SK-MEL-5 (cell line): ENCODE results near the gene GBF1. TPM values are rescaled to one million over a fixed set of nuclear protein-coding genes. Genes with fewer than 3 reads are reported as not detected.
"Not testable (repeated sequence)": the region's sequence is repeated elsewhere in the genome, so short reads cannot be mapped to it uniquely, and the experiment has no call there.

Source experiments
- DNase-seq: peaks from one replicate; pipeline ENCODE4 v3.0.0-alpha.2; 2016; ENCODE audit warnings: low read depth, low spot score
- in situ Hi-C: cut with HindIII; loops from 2 replicates; pipeline ENCODE4 v1.10.0; 2016; ENCODE audit warnings: low sequenced_read_pairs, high pct_unique_total_duplicates, low pct_unique_long_range_greater_than_20kb
- total RNA-seq: library from RNA; depleted of rRNA; stranded (reverse); fragments of >200 nt; shearing (Covaris generic); gene quantifications from 2 replicates; pipeline ENCODE4 v1.2.3, GENCODE V29; 2014

The GBF1 gene
- total RNA-seq, 1 experiment from 2014 or later, result 14.6 TPM

GRCh38 chr10:102287991-102288390 is 42.7 kb downstream of the GBF1 start:
- DNase-seq, result no peak
- in situ Hi-C loops, result no loop called here

DNA sequence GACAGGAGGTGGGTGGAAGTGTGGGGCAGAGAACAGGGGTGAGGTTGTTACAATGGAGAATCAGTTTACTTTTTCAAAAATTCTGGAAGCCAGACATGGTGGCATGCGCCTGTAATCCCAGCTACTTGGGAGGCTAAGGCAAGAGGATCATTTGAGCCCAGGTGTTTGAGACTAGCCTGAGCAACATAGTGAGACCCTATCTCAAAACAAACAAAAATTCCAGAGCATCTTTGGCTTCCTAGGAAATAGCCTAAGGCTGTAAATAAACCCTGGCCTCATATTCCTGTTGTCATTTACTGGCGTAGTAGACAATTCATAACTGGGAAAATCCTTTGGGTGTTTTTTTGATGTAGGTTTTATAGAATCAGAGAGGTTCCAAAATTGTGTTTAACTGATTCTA is 44.0 kb downstream of the GBF1 start:
- in situ Hi-C loops, result no loop called here
- no peak for DNase-seq

- in situ Hi-C loops, result no loop called here
- no peak for DNase-seq
Observed at GRCh38 chr10:102289840-102290239, 44.5 kb downstream of the GBF1 start.

DNA sequence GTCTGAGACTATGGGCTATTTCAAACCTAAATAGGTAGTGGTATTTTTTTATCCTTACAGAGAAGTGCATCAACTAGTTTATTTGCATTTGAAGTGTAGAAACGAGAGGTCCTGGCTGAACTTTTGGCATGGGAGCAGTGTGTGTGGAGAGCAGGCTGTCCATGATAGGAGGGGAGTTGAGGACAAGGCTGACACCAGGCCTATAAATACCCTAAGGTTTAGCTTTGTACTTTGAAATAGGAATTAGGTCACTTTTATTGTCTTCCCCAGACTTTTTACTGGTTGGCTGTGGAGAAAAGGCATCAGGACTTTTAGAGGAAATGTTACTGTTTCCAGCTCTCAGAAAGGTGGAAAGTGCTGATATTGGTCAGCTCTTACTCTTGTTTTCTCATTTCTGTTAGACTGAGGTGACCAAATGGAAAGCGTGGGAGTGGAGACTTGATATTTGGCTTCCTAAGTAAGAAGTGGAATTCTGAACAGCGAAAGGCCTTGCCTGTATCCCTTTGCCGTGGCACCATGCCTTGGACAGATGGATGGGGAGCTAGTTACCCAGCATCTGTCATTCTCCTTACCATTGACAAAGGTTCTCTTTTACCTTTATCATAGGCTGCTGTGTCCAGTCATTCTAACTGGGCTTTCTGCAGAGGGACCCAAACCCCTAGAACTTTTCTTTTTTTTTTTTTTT is 46.0 kb downstream of the GBF1 start:
- DNase-seq, result no peak
- in situ Hi-C loops, result no loop called here

DNA sequence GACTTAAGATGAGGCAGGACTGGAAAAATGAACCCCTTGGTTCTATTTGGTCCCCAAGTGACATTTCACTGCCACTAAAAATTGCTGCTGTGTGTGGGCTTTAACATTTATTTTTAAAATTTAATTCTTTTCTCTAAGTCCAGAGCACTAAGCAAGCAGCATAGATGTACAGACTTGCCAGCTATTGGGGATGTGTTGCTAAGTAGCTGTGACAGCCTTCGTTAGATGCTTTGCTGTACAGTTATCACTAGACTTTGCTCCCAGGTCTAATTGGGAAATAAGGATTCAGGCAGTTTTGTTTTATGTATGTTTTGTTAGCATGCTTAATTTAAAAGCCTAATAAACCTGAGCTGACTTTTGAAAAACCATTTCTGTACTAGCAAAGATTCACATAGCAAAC is 51.8 kb downstream of the GBF1 start:
- in situ Hi-C loops, result no loop called here
- no peak for DNase-seq

DNA sequence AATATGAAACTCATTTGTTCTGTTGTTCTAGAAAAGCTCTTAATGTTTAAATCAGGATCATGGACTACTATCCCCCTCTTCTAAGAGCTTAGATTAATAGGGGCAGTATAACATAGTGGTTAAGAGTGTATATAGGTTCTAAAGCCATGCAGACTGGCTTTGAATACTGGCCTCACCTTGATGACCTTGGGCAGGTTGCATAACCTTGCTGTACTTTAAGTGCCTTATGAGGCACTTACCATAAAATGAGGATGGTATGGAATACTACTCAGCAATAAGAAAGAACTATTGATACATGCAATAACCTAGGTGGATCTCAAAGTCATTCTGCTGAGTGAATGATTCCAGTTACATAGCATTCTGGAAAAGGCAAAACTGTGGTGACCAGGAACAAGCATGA is 53.6 kb downstream of the GBF1 start:
- in situ Hi-C loops, result no loop called here
- DNase-seq, result no peak

GRCh38 chr10:102299873-102300272 is 54.5 kb downstream of the GBF1 start:
- in situ Hi-C loops, result no loop called here
- DNase-seq, result no peak

GRCh38 chr10:102300278-102300843 is 55.0 kb downstream of the GBF1 start:
- no peak for DNase-seq
- in situ Hi-C loops, result no loop called here

DNA sequence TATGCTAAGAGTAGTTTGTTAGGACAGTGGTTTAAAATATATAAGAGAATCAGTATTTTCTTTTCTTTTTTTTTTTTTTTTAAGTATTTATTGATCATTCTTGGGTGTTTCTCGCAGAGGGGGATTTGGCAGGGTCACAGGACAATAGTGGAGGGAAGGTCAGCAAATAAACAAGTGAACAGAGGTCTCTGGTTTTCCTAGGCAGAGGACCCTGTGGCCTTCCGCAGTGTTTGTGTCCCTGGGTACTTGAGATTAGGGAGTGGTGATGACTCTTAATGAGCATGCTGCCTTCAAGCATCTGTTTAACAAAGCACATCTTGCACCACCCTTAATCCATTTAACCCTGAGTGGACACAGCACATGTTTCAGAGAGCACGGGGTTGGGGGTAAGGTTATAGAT is 55.6 kb downstream of the GBF1 start:
- in situ Hi-C loops, result not testable (repeated sequence)

GRCh38 chr10:102301332-102301731 is 56.0 kb downstream of the GBF1 start:
- in situ Hi-C loops, result not testable (repeated sequence)

More for the DNA sequence above, 55.6 kb downstream of the GBF1 start:
- not testable (repeated sequence) for DNase-seq

GRCh38 chr10:102302611-102303010 is 57.3 kb downstream of the GBF1 start:
- in situ Hi-C loops, result no loop called here

More at GRCh38 chr10:102301332-102301731, 56.0 kb downstream of the GBF1 start:
- DNase-seq, result not testable (repeated sequence)

DNA sequence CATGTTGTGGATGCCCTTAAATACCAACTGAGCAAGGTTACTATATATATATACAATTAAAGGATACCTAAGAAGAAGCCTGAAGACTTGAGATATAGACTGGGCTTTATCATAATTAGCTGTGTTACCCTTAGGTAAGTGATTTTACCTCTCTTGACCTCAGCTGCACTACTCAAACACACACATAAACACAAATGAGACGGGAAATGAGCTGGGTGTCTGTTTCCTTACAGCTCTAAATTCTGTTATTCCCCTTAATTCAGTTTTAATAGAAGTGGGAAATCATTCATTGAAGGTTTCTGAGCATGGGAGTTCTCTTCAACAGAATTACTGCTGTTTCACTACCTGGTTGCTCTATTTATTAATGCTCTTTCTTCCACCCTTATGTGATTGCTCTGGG is 60.7 kb downstream of the GBF1 start:
- no peak for DNase-seq
- in situ Hi-C loops, result no loop called here

More at GRCh38 chr10:102302611-102303010, 57.3 kb downstream of the GBF1 start:
- DNase-seq, result no peak

DNA sequence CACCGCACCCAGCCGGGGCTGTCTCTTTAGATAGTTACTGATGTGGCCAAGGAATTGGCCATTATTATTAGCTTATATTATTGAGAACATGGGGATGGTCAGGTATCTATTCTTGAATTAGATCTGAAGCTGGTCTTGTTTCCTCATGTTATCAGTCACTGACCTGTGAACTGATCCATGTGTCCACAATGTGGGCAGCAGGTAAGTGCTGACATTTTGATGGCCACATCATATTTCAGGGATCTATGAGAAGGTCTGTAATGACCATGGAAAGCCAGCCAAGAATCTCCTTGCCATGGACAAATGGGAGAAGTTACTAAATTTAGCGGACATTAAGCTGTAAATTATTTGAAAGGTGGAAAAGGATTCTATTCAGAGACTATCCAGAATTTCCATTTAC is 61.4 kb downstream of the GBF1 start:
- DNase-seq, result no peak

GRCh38 chr10:102308318-102308717 is 63.0 kb downstream of the GBF1 start:
- in situ Hi-C loops, DNase-seq: not testable (repeated sequence)

More for the DNA sequence above, 61.4 kb downstream of the GBF1 start:
- in situ Hi-C loops, result no loop called here

DNA sequence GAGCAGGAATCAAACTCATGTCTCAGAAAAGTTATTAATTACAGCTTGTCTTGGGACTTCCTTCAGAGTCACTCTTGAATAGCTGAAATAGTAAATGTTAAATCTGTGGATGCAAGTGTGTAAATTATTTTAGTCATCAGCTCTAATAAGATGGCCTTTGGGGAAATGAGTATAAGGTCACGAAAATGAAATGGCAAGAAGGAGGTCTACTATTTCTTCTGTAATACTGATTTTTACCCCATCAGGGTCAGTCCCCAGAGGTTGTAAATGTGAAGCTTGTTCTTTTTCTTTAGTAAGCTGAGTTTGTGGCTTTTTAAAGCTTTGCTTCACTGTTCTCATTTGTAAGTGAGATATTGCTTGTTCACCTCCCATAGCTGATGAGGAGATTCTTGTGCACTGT is 63.9 kb downstream of the GBF1 start:
- in situ Hi-C loops, result no loop called here
- no peak for DNase-seq

- in situ Hi-C loops, result no loop called here
- no peak for DNase-seq
Observed at GRCh38 chr10:102309916-102310315, 64.6 kb downstream of the GBF1 start.

DNA sequence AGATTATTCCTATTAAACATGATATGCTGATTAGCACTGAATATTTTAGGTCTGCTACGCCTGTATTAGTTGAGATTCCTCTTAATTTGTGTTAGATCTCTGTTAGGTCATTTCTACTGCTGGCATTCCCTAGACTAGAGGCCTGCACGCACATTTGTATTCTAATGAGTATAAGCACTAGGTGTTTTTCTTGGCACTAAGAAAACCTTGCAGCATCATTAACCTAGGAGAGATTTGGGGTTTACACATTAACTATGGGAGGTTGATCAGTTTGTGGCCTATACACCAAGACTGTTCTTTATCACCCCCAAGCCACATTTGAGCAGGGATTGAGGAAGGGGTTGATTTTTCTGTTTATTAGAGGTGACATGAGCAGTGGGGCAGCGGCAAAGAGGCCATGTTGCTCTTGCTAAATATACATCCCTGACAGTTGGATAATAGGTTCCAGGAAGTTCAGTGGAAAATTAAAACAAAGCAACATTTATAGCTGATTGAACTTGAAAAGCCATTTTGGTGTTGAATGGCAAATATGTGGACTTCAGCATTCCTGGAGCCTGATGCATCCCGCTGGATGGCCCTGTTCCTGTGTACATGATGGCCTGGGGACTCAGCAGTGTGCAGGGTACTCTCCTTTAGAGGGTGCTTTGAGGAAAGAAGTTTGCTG is 65.2 kb downstream of the GBF1 start:
- in situ Hi-C loops, result no loop called here
- no peak for DNase-seq

DNA sequence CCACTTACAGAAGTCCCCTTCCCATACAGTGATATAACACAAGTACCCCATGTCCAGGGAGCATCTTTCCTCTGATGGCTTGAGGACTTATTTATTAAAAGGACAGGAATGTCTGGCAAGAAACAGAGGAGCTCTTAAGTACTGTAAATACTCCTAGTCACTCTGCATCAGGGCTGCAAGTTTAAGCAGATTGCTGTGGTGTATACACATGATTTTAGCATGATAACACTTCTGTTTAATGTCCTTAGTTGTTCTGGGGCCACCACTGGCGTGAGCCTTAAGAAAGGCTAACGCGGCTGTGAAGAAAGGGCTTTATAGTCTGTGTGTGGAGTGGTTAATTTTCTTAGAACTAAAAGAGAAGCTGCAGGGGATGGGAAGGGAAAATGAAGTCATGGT is 65.7 kb downstream of the GBF1 start:
- in situ Hi-C loops, result no loop called here
- DNase-seq, result no peak

GRCh38 chr10:102312683-102313082 is 67.4 kb downstream of the GBF1 start:
- no peak for DNase-seq
- in situ Hi-C loops, result no loop called here
